ENCODE results near the gene RARB. TPM values are rescaled to one million over a fixed set of nuclear protein-coding genes. Genes with fewer than 3 reads are reported as not detected.

Gene RARB
- total RNA-seq, 1 donor from 2014 or later: not detected

DNA sequence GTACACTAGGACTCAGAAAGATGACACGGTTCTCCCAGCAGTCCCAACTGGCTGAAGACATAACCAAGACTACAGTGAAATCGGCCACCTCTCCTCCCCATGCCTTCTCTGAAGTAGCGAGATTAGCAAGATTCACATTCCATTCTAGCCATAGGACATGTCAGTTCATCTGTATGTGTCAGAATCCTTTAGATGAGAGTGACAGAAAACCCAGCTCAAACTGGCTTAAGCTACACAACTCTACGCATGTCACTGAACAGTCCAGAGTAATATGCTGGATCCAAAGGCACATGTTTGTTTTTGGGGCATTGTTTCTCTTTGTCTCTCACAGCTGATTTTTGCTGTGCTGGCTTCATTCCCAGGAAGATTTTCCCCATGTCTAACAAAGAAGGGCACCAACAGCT, 75.8 kb downstream of the RARB start:
- intact Hi-C loops (cut with micrococcal nuclease): no loop called here

DNA sequence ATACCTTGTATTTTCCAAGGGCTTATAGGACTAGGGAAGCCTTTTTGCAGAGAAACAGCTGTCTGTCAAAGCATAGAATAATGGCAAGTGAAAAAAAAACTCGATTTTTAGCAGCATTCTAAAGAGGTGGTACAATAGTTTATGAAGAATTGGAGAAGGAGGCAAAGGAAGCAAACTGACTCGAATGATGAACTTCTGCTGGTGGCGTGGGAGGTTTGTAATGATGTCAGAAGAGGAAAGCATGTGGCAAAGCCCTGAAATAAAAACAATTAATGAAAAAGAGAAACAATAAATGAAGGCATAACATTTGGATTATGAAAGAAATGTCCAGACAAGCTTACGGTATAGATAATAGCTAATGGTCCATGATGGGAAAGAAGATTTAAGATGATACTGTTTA, 77.5 kb downstream of the RARB start:
- intact Hi-C loops (cut with micrococcal nuclease): no loop called here

- intact Hi-C loops (cut with micrococcal nuclease): no loop called here
Measured at GRCh38 chr3:25507811-25508210, 79.7 kb downstream of the RARB start.

DNA sequence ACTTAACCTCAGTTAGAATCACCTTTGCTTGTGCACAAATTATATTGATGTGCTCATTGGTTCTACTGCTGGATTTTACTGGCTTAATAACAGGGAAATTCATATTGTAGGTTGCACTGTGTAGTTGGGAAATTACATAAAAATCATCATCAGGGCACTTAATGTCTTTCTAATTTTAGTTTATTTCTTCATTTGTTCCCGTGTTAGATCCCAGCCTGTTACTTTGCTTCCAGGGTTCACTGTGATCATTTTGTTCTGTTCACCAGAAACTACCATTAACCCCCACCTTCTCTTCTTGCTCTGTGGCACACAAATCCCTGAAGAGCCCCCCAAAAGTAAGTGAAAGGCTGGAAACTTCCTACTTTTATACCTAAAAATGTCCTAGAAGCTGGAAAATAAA, 80.4 kb downstream of the RARB start:
- intact Hi-C loops (cut with micrococcal nuclease): no loop called here

DNA sequence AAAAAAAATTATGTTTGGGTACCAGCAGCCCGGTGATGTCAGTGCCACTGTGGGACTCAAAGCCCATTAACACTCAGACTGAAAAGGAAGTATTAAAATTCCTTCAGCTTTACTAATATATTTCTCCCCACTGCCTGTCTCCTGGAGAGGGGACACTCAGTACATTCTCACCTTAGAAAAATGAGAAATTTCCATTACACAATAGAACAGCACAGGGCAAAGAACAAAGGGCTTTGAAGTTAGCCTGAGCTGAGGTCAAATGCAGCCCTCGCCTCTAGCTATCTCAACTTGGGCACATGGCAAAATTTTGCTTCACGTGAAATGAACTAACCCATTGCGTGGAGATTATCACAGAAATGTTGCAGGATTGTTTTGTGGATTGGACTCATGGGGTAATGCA, 80.8 kb downstream of the RARB start:
- intact Hi-C loops (cut with micrococcal nuclease): no loop called here

DNA sequence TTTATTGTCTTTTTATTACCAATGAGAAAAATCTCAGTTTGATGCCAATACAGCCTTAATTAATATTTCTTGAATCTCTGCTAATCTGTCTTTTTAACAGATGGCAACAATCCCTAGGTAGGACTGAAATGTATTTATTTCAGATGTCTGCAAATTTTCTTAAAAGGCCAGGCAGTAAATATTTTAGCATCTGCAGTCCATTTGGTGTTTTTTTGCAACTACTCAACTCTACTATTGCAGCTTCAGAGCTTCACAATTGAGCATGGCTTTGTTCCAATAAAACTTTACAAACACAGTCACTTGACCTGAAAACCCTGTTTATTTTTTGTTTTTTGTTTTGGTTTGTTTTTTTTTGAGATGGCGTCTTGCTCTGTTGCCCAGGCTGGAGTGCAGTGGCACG, 82.7 kb downstream of the RARB start:
- intact Hi-C loops (cut with micrococcal nuclease): no loop called here

DNA sequence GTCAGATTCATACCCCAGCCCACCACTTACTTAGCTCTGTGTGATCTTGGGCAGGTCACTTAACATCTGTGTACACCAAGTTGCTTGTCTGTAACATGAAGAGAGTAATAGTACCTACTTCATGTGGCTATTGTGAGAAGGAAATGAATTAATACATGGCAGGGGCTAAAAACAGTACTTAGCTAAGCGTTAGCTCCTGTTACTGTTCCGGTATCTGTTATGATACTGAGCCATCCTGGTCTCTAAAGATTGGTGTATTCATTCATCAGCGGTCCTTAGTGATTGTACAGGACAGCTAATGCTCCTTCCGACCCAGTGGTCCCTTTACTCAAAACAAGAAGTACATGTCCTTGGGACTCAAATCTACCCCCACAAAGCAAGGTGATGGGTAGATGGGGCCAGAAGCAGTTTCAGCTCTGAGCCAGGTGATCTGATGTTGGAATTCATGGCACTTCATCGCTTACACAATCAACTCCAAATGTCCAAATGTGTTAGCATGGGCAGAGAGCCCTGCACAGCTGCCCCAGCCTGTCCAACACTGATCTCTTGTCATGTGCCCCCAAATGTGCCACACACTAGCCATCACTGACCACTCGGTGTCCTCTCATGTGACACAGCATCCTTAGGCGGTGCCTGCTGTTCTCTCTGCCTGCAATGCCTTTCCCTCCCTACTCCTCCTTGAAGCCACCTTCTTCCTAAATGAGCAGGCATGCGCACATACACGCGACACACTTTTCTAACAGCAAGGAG, 84.1 kb downstream of the RARB start:
- intact Hi-C loops (cut with micrococcal nuclease): no loop called here

DNA sequence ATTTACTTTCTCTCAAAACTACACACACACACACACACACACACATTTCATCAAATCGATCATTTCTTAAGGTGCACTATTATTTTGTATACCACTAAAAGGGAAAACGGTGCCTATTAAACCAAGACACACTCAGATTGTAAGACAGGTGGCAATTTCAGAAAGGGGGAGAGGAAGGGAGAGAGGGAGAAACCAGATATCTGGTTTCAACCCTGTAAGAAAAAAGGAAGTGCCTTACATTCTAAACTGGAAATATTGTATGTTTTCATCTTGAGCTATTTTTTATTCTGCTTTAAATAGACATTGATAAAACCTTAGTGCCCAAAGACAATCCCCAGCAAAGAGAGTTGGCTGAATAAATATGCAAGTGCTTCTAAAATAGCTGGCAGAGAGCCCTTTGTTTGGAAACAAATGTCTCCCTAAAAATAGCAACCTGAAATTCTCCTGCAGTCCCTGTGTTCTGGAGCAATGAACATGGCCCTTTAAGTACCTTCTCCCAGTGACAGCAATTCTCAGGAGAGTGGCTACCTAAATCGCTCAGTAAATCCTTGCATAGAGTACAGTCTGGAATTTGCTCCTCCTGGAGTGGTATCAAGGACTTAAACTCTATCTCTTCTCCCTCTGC, 85.7 kb downstream of the RARB start:
- intact Hi-C loops (cut with micrococcal nuclease): no loop called here

DNA sequence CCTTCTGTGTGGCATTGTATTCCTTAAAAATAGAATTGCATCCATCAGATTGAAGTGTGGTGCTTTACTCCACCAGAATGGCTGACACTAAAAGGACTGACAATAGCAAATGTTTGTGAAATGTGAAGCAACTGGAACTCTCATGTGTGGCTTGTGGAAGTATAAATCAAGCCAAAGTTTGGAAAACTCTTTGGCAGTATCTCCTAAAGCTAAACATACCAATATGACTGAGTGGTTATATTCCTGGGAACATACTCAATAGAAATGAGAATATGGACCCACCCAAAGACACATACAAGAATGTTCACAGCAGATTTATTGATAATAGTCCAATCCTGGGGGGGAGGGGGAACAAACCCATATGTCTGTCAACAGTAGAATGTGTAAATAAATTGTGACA, 87.1 kb downstream of the RARB start:
- intact Hi-C loops (cut with micrococcal nuclease): no loop called here

GRCh38 chr3:25520926-25521559, 93.0 kb downstream of the RARB start:
- intact Hi-C loops (cut with micrococcal nuclease): no loop called here

- intact Hi-C loops (cut with micrococcal nuclease): no loop called here
Measured at GRCh38 chr3:25527336-25527735, 99.3 kb downstream of the RARB start.

- intact Hi-C loops (cut with micrococcal nuclease): no loop called here
Measured at GRCh38 chr3:25527801-25528200, 99.7 kb downstream of the RARB start.

DNA sequence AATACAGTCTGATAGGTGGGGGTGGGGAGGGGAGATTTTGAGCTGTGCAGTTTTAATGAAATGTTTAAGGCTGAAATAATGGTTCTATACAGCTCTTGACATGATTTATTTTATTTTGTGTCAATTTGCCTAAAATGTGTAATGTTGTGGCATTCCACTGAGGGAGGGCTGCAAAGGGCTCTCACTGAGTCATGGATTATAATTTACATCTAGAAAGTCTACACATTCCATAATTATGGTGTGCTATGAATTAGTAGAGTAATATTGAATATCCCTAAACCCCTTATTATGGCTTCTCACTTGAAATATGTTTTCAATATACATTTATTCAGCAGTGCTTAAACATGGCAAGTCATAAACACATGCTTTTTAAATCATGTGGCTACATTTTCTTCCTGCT, 103.9 kb downstream of the RARB start:
- intact Hi-C loops (cut with micrococcal nuclease): no loop called here

DNA sequence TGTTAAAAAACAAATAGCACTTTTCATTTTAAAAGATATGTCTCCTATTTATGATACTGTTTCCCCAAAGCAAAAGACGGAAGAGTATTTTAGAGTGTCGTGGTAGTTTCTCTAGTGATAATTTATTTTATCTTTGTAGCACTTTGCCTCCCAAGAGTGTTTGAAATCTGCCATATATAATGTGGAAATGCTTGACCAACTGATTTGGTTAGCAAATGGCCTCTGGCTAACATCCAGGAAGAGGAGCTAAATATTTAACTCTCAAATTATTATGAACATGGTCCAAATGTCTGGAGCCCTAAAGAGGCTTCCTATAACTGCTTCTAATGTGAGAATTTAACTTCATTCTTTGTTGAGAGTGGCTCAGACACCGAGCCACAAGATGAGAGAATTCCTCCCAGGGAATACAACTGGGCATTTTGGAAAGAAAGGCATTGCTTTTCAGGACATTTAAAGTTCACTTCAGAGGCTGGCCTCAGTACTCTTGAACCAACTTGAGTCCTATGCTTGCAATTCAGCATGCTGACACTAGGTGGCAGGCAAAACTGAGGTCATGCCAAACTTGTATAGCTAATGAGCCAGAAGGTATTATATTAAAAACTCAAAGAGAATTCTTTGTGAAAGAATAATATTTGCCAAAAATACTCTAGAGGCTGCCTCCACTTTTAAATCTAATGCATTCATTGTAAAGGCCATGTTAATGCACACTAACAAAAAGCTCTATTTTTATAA, 104.5 kb downstream of the RARB start:
- intact Hi-C loops (cut with micrococcal nuclease): no loop called here

GRCh38 chr3:25533399-25533798, 105.3 kb downstream of the RARB start:
- intact Hi-C loops (cut with micrococcal nuclease): no loop called here

DNA sequence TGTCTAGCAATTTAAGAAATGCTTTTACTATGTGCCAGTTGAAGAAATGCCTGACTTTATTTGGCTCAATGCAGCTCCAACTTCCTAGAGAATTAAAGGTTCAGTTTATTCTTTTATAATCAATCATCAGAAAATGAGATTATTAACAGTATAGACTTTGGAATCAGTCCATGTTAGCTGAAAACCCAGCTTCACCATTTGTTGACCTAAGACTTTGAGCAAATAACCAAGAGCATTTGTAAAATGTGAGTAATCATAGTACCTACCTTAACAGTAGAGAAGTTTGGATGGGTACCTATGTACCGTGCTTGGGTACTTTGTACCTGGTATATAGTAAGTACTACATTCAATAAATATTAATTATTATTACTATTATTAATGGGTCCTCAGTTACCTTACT, 105.9 kb downstream of the RARB start:
- intact Hi-C loops (cut with micrococcal nuclease): no loop called here

DNA sequence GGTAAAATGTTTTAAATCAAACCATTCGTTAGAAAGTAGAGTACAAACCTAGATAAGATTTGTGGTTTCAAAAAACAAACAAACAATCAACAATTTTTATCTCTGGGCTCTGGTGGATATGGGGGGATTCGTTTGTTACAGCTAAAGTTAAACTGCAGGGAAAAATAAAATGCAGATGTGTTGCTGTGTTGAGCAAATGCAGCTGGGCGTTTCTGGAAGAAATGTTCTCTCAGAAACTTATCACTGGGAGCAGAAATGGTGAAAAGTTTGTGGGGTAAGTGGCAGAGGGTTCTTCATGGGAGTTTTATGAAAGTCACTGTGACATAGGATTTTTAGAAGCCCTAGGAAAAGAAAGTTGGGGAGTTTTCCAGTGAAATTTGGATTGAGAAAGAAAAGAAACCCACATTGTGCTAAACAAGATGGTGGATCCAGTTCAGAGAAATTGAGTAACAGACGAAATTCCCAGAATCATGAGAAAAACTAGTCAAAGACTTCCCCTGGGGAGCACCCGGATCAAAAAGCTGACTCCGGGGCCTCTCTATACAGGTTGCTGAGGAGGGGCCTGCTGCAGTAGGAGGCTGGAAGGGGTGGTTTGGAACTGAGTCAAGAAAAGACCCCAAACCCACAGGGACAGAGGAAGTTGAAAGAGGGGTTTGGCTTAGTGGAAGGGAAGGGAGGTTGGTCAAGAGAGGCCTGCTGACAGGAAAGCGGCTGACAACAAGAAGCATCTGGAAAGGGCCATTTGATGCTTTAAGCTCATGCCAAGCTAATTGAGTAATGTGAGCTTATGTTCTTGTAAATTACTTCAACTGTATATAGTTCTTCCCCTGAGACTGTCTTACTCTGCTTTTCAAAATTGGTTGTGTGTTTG, 108.7 kb downstream of the RARB start:
- intact Hi-C loops (cut with micrococcal nuclease): no loop called here

DNA sequence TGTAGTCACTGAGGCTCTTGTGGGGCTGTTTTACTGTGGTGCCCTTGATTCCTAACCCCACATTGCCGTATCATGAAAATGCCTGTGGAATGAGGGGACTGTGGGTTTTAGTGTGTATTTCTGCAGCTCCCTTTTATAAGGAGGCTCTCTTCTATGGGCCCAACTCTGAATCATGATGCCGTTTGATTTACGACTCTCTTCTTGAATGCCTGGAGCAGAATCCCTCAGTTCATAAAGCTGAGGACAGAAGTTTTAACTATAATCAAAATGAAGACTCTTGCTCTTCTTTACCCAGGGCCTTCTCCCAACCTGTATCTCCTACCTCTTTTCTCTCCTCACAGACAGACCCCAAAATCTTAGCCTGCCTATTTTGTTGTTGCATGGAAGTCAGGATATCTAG, 109.5 kb downstream of the RARB start:
- intact Hi-C loops (cut with micrococcal nuclease): no loop called here

DNA sequence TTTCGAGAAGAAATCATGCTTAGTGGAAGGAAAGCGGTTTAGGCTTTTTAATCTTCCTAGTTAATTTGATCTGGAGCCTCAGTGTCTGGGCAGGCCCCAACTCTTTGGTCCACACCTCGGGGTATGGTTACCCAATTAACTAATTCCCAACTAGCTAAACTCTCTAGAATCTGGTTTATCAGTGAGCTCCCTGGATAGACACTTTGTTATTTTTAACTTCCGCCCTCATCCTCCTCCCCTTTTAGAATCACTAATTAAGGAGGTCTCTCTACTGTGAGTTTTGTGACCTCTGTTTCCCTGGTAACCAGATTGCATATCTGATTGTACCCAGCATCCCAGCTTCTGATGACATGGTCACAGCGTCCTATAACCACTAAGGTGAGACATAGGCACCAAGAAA, 112.2 kb downstream of the RARB start:
- intact Hi-C loops (cut with micrococcal nuclease): no loop called here

DNA sequence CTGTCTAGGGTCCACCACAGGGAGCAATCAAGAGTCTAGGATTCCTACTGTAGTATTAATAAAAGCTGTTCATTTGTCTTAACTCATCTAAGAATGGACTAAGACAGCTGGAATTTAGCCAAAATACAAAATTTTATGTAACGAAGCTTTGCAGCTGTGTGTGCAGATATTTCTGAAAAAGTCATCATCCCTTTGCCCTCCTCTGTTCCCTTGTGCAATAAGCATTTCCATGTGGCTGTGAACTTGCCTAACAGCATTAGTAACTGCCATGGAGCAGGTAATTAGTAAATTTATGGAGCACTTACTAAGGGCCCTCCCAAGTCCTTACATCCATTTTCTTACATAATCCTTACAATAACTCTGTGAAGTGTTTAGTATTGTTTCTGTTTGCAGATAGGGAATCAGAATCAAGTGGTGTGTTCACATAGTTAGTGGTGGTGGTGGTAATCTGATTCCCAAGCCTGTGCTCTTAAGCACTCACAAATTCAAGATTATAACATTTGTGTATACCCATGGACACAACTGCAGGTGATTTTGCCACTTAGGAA, 114.5 kb downstream of the RARB start:
- intact Hi-C loops (cut with micrococcal nuclease): no loop called here

DNA sequence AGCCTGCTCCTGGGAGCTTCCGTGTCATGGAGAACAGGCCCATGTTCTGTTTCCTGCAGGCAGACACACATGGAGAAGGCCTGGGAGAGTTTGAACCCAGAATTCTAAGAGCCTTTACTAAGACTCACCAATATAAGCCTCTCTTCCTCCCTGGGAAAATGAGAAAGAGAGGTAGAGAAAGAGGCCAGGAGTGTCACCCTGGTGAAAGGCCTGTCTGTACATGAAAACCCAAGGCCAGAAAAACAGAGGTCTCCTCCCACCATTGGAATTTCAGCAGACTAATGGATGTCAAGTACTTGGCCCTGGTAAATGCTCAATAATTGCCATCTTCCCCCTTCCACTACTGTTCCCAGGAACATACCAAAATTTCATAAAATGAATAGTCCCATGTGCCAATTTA, 119.0 kb downstream of the RARB start:
- intact Hi-C loops (cut with micrococcal nuclease): no loop called here

All from T-helper 2 cell treated with Interferon-gamma antibody and Interleukin-4, amounts not matched to agents 100 ng/mL and 5 ng/mL, for 36 hours (primary cell).